ENCODE measurements around the gene NOP10. TPM values are rescaled to one million over a fixed set of nuclear protein-coding genes. Genes with fewer than 3 reads are reported as not detected.

NOP10 gene
- total RNA-seq, 1 experiment from 2014 or later: 235 TPM

- Histone ChIP-seq H3K4me1 (ENCODE audit: insufficient read depth, low read length) (no peaks in the 10 kb centered on the region), H3K23ac (ENCODE audit: insufficient read length, low read depth, low read length) (no peak overlapping the region), H3K4me2 (ENCODE audit: insufficient read depth, insufficient read length, low read length) (no peak overlapping the region), H3K9me3 (ENCODE audit: control insufficient read depth, low read depth, low read length) (no peaks in the 10 kb centered on the region), H3K27ac (ENCODE audit: insufficient read length, low read depth, low read length) (no peak overlapping the region), H2BK120ac (ENCODE audit: low read depth, low read length, poor library complexity, severe bottlenecking) (no peak overlapping the region), H3K79me1 (ENCODE audit: insufficient read depth, low read depth, low read length, poor library complexity, severe bottlenecking) (no peaks in the 10 kb centered on the region), H3K79me2 (ENCODE audit: insufficient read depth, low read length) (no peaks in the 10 kb centered on the region), H2BK12ac (ENCODE audit: insufficient read length, low read depth, low read length) (no peak overlapping the region), H4K8ac (replicated peaks; ENCODE audit: insufficient read length, low read depth, low read length) (no peak overlapping the region), H3K18ac (ENCODE audit: insufficient read length, low read depth, low read length) (no peak overlapping the region), H3K9ac (ENCODE audit: extremely low read depth, insufficient read length, low read length) (no peak overlapping the region), H3K27me3 (ENCODE audit: insufficient read depth, low read length) (no peaks in the 10 kb centered on the region), H2BK5ac (ENCODE audit: insufficient read length, low read length) (no peak overlapping the region), H4K91ac (ENCODE audit: insufficient read length, low read depth, low read length) (no peak overlapping the region), H2AK5ac (ENCODE audit: insufficient read length, low read length) (no peak overlapping the region), H4K20me1 (ENCODE audit: control insufficient read depth, insufficient read depth, insufficient read length) (no peaks in the 10 kb centered on the region), H3K56ac (ENCODE audit: insufficient read length, low read depth, low read length) (no peak overlapping the region), H3K23me2 (ENCODE audit: insufficient read length, low read depth, low read length, poor library complexity, severe bottlenecking) (no peaks in the 10 kb centered on the region), H4K5ac (ENCODE audit: insufficient read length, low read depth, low read length) (no peak overlapping the region), H3T11ph (ENCODE audit: low read length) (no peak overlapping the region), H2BK20ac (ENCODE audit: low read depth, low read length, poor library complexity, severe bottlenecking) (no peak overlapping the region), H3K14ac (ENCODE audit: insufficient read depth, low read length) (no peak overlapping the region), H2BK15ac (ENCODE audit: low read depth, low read length) (no peak overlapping the region), H3K4ac (ENCODE audit: low read depth, low read length) (no peak overlapping the region), H2AFZ (ENCODE audit: low read length) (no peak overlapping the region)
- H3K4me3 Mint-ChIP-seq: no peak overlapping the region
- no peaks in the 10 kb centered on the region for H3K4me1 Mint-ChIP-seq
- H3K27me3 Mint-ChIP-seq (ENCODE audit: low read depth): no peaks in the 10 kb centered on the region; the same call in 1 of the 2 replicates
- H3K36me3 Mint-ChIP-seq (ENCODE audit: insufficient read depth in 1 of 3, low read depth in 3 of 3): no peaks in the 10 kb centered on the region
- WGBS (ENCODE audit: extremely low coverage, insufficient read length, low lambda C conversion rate): no CpG with 5 or more reads among the region's 5 CpGs
- H3K9me3 Mint-ChIP-seq: no peaks in the 10 kb centered on the region
- TF ChIP-seq CTCF (conservative IDR thresholded peaks at IDR 0.05): no peak
- DNase-seq: no peak
- no peak overlapping the region for H3K27ac Mint-ChIP-seq
Measured at GRCh38 chr15:34330279-34330678, 12.7 kb downstream of the NOP10 start.
